SK-N-SH treated with all-trans-retinoic acid at 6 μM for 48 hours (cell line): ENCODE measurements around the gene CANT1.

Experiments
- OSR1 ChIP-seq: fragments of 250-450 bp; sonication (Bioruptor Pico); IDR thresholded peaks from 2 replicates; pipeline ENCODE4 v1.8.0; 2022; ENCODE audit warnings: moderate library complexity, mild to moderate bottlenecking, inconsistent platforms
- PATZ1 ChIP-seq: fragments of 250-450 bp; sonication (Bioruptor Pico); IDR thresholded peaks from 2 replicates; pipeline ENCODE4 v1.8.0; 2020; ENCODE audit warnings: mild to moderate bottlenecking, moderate library complexity, borderline replicate concordance
- RARB ChIP-seq: fragments of 250-450 bp; sonication (Bioruptor Pico); IDR thresholded peaks from 2 replicates; pipeline ENCODE4 v1.8.0; 2021; ENCODE audit warnings: mild to moderate bottlenecking, moderate library complexity
- TF ChIP-seq, protein P1 (sequence below): fragments of 250-450 bp; sonication (Bioruptor Pico); IDR thresholded peaks from 2 replicates; pipeline ENCODE4 v1.8.0; 2021; ENCODE audit warnings: low read depth, mild to moderate bottlenecking, moderate library complexity, borderline replicate concordance

GRCh38 chr17:79041723-79042420 lies 32.3 kb upstream of the CANT1 start:
- TF ChIP-seq PATZ1 (CRISPR knock-in tag) (no peak), OSR1 (CRISPR knock-in tag) (no peak), RARB (CRISPR knock-in tag) (no peak)
- TF ChIP-seq, protein P1, sequence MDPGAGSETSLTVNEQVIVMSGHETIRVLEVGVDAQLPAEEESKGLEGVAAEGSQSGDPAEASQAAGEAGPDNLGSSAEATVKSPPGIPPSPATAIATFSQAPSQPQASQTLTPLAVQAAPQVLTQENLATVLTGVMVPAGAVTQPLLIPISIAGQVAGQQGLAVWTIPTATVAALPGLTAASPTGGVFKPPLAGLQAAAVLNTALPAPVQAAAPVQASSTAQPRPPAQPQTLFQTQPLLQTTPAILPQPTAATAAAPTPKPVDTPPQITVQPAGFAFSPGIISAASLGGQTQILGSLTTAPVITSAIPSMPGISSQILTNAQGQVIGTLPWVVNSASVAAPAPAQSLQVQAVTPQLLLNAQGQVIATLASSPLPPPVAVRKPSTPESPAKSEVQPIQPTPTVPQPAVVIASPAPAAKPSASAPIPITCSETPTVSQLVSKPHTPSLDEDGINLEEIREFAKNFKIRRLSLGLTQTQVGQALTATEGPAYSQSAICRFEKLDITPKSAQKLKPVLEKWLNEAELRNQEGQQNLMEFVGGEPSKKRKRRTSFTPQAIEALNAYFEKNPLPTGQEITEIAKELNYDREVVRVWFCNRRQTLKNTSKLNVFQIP (CRISPR knock-in tag), result no peak
